Activated CD4-positive, alpha-beta T cell treated with anti-CD3 and anti-CD28 coated beads, Interleukin-2, amount 50 U/mL, for 4 hours (primary cell): ENCODE data around the gene KCNMB2.

Experiments
- DNase-seq, 2 experiments: peaks; one replicate each; pipeline ENCODE4 v3.0.0-alpha.2; 2020

KCNMB2 gene

DNA sequence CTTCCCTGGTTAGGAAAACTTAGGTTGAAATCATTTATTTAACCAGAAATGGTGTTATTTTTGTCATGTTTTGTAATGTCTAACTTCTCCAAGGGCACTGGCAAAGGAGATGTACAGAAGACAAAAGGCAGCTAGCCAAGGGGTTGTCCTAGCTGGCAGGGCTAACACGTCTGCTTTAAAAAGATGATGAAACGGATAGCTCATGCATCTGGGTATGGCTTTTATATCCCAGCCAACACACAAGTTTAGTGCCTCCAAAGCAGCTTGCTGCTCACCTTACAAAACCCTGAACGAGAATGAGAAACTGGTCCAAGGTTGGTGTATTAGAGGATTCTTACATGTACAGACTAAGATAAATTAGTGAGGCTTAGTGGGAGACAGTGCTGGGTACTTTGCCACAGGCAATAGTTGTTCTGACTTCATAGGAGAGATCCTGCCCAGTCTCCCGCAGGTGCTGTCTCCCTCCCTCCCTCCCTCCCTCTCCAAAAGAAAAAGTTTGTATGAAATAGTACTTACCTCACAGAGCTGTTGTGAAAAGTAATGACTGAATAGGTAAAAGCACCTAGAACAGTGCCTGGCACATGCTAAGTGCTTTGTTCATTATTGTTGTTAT lies 47.8 kb downstream of the KCNMB2 start:
- no peak for DNase-seq

DNA sequence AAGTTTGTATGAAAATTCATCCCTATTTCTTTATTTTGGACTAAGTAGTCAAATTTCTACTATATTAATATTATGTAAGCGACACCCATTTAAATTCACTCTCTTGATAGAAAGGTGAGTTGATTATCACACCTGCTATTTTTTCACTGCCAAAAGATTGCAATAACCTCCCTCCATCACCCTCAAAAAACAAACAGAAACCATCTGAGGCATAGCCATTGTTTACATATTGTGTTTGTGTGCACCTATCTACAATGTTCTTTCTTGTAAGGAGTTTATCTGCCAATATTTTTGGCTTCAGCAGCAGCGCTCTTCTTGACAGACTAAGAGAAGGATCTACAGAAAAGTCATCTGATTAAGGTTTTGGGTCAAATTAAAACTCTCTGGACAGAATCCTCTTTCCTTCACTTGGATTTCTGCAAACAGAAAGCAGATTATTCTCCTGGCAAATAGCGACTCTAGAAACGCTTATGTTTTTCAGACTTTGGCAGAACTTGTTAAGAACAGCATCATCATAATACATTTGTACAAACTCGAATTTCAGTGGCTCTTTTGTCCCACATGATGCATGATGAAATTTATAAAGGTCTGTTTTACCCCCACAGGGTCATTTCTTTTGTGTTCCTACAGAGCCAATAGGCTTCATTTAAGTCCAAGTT lies 48.6 kb downstream of the KCNMB2 start:
- DNase-seq: no peak

DNA sequence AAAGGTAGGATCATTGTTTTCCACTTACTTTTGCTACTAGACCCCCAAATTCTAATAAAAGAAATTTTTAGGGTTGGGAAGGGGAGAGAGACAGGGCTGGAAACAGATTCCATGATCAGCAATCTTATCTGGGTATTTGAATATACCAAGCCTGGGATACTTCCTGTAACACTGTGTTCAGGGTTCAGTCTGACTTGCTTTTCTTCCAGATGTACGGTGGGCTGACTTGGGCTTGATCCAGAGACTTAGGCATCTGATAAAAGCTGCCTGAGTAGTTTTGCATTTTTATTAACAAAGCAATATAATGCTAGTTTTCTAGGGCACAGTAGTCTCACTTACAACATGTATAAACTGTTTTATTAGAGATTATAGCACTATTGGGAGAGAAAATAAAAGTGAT lies 49.2 kb downstream of the KCNMB2 start:
- no peak for DNase-seq

DNA sequence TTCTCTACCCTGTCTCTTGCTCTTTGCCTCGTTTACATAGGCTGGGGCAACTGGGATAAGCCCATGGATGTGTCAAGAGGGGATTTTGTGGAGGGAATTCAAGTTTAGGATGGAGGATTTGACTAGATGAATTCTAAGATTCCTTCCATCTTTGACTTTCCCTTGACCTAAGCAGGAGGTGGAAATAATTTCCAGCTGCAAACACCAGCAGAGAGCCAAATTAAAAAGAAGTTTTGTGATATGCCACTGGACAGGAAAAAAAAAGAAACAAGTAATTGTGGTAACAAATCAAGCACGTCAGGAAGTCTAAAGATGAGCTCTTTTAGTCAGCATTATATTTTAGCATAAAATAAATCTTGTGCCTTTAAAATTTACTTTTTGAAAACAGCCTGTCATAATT lies 49.8 kb downstream of the KCNMB2 start:
- DNase-seq: no peak

DNA sequence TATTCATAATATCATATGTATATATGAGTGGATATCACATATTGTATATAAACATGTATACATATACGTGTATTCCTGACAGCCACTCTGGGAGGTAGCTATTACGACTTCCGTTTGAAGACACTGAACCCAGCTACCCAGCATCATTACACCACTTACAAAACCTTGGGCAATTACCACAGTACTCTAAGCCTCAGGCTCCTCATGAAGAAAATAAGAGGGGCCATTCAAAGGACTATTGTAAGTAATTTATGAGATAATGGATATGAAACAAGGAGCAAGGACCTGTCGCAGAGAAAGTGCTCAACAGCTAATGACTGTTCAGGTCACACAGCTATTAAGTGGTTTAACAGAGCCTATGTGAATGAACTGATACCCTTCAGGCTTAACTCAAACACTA lies 52.4 kb downstream of the KCNMB2 start:
- DNase-seq: no peak

DNA sequence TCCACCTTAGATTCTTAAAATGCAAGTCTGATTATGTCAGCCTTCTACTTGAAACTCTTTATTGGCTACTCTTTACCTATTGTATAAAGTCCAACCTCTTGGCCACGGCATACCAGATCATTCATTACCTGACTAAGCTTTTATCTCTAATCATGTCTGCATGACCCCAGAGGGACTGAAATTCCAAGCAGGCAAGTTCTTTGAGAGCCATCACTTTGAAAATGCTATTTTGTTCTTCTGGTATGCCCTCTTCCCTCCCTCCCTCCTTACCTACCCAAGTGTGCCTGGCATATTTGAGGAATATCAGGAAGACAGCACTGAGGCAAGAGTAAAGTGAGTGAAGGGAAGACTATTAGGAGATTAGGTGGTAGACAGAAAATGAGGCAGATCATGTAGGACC lies 57.5 kb downstream of the KCNMB2 start:
- DNase-seq: no peak

DNA sequence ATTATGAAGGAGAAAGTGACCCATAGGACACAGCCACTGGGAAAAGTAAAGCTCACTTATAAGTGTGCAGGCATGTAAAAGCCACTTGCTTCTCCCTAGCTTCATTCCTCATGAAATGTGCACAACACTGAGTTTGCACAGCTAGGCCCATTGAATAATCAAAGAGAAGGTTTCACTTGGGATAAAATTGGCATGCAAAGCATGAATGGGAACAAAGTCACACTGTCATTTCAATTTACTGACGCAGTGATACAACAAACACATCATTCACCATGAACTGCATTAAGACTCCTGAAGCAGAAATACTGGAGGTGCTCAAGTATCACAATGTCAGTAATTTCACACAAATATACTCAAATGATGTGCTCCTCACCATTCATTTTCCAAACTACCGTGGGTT lies 61.1 kb downstream of the KCNMB2 start:
- no peak for DNase-seq

DNA sequence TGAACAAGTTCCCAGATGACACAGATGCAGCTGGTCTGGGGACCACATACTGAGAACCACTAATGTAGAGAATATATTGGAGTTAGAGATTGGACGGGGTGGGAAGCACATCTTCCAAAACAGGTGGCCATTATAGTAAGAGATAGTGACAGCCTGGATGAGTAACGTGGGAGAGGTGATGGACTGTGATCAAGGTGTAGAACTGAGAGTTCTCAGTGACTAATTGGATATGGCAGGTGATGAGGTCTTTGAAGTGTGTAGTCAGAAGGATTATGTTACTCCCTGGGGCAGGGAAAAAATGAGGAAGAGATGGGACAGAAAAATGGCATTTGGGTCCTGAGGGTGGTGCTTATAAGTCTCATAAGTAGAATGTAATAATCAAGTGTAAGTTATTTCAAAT lies 66.6 kb downstream of the KCNMB2 start:
- DNase-seq: no peak

DNA sequence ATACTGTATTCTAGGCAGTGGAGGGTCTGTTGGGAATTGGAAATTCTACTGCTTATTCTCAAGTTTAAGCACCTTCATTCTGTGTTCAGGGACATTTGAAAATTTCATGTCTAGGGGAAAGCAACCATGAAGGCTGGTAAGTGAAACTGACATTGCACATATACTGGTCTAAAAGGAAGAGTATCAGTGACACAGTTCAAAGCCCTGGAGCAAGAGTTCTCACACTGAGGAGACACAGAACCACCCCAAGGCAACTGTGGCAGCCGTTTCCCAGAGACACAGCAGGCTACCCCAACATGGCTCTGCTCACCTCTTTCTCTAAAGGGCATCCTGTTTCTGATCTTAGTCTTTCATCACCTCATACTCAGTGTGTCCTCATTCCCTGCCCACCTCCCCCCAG lies 67.5 kb downstream of the KCNMB2 start:
- no peak for DNase-seq

DNA sequence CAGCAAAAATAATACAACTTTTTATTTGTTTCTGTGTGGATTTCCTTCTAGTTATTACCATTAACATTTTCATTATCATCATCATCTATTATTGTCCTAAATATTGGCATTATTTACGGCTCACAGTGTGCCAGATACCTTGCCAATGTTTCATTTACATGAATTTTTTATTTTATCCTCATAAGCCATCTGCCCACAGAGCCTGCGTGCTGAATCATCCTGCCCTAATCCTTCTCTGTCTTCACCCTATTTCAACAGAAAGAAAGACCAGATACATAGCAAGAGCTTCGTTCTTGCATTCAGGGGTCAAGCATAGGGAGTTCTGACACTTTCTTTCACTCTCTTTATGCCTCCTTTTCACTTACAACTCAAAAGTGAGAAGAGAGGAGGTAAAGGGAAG lies 82.0 kb downstream of the KCNMB2 start:
- DNase-seq: no peak

DNA sequence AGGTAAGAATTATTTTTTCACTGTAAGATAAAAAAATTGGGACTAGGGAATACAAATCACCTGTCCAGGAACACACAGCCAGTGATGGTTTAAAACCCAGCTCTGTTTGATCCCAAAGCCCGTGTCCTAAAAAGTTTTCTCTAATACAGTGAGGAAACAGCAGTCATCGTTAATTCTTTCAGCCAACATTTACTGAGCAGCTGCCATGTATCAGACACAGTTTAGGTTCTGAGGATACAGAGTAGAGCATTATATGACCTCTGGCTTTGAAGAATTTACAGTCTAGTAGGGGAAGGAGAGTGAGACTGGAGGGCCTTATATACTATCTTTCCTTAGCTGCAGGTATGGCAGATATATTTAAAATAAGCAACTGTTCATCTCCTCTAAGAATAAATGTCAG lies 82.7 kb downstream of the KCNMB2 start:
- no peak for DNase-seq

DNA sequence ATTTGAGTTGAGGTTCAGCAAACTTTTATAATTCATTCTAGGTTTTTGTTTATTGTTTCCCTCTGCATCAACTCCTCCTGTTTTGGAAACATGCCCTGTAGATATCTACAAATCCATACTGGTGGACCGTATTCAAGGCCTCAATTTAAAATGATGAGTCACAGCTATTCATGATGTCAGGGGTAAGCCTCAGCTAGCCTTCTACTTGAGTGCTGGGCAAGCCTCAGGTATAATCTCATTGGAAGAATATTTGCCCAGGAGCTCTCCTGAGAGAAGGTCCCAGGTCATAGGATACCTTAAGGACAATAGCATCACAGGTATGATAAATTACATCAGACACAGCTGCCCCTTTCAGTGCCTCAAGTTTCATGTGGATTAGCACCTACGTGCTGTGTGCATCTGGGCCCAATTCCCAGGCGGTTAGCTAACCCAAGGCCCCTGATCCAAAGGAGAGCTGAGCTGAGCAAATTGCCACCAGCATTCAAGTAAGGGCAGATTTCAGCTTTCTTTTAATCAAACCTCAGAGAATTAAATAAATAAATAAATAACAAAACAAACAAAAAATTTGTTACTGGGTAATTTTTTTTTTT lies 87.5 kb downstream of the KCNMB2 start:
- no peak for DNase-seq

DNA sequence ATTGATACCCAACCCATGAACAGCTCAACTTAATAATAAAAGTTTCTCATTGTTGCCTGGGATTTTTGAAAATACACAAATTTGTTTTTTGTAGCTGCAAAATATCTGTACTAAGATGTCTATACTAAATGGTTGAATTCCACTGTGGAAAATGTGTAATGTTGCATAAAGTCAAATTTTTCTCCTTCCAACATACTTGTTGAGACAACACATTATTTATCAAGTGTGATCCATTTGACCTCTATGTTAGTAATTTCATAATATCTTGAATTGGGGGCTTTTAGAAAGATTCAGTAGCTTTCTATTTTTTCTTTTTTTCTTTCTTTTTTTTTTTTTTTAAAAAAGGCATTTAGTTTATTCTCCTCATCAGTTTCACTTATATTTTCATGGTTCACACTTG lies 88.0 kb downstream of the KCNMB2 start:
- no peak for DNase-seq

DNA sequence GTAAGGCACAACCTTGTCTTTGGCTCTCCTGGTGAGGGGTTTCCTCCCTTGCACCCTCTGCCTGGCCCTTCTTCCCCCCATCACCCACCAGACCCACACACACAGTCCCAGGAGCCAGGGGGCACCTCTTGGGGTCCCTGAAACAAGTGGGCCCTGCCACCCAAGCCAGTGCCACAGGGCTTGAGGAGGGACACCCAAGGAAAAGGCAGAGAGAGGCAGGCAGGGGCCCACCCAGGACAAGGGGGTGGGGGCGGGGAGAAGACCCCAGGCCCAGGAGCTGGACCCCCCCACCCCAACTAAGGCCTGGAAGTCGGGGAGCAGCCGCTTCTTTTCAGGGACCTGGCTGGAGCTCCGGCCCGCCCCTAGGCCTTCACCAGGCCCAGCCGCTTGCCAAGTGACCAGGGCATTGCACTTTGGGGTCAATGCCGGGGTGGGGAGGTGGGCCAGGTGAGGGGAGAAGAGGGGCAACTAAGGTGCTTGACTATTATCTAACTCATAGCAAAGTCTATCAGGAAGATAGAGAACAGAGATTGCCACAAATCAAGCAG lies 88.9 kb downstream of the KCNMB2 start:
- no peak for DNase-seq

DNA sequence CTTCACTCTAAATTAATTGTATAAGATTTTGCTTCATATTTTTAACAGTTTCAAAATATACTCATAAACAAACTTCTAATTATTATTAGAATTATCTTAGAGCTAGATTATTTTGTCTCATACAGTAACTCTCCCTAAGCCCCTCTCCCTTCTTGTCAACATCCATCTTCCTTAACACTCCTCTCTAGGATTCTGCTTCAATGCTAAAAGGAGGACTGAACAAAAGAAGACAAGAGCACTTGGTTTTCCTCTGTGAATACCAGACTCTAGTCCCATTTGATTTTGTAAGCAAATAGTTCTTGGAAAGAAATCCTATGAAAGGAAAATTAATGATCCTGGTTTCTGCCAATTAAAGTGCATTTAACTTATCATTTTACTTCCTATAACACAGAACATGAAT lies 91.8 kb downstream of the KCNMB2 start:
- no peak for DNase-seq

DNA sequence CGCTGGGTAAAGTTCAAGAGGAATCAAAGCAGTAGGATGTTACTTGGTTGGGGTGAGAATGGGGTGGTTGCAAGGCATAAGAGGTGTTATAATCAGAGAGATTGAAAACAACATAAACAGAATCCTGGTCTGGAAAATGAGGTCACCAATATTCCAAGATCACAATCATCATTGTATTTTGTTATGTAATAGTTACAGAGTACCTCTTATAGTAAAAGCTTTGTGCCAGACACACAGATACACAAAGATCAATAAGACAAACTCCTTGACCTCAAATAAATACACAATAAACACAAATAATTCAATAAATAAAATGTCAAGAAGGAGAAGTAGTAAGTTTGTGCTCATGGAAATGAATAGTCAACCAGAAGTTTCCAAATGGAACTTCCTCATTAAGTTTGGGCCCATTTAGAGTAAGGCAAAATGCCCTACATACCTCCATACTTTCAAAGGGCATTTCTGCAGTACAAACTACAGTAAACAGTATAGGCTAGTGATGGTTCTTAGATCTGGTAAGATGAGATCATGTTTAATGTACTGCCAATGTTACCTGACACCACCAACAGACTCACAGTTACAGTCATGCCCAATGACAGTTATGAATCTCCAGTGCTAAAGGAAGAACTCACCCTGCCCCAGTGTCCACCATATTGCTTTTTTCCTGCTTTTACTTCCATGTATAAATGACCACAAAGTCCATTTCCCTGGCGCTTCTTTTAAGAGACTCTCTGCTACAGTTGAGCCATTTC lies 93.4 kb downstream of the KCNMB2 start:
- no peak for DNase-seq

DNA sequence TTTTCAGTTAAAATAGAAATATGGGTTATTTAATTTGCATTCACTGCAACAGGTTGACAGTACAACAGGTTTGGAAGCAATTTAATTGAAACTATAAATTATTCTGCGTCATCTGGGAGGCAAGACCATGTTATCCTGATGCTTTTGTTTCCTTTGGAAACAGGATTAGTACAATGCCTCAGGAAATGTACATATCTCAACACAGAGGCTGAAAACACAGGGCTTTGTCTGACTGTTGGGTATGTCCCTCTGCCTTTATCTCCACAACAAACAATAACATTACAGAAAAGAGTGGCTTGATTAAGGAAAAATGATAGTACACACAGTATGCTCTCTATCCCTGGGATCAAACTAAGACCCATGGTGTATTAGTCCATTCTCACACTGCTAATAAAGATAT lies 95.7 kb downstream of the KCNMB2 start:
- DNase-seq: no peak

DNA sequence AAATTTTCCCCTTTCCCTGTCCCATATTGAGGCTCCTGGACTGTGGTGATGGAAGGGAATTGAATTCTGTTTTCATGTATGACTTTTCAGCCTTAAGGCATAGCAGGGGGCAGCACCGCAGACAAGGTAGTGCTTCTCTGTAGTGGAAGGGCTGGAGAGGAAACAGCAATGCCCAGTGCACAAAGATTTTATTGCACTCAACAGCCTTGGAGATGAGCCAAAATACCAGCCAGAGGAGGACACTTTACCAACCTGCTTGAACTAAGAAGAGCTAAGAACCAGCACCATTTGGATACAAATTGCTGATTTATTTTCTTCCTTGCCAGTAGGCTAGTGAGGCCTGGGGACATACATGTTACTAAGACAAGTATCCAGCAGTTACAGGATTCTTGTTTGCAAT lies 98.7 kb downstream of the KCNMB2 start:
- DNase-seq: no peak

DNA sequence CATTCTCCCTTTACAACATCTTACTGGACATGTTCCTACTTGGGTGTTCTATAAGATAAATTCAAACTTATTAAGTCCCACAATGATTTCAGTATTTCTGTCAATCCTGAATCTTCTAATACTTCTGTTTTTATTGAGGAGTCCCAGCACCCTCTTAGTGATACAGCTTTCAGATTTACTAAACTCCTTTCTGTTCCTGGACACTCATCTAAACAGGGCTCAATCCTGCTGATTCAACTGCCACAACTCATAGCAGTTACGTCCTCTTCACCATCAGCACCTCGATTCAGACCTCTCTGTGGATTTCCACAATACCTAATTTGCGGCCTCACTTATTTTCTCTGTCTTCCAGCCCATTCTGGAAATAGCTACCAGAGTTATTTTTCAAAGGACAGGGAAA lies 101.6 kb downstream of the KCNMB2 start:
- no peak for DNase-seq

DNA sequence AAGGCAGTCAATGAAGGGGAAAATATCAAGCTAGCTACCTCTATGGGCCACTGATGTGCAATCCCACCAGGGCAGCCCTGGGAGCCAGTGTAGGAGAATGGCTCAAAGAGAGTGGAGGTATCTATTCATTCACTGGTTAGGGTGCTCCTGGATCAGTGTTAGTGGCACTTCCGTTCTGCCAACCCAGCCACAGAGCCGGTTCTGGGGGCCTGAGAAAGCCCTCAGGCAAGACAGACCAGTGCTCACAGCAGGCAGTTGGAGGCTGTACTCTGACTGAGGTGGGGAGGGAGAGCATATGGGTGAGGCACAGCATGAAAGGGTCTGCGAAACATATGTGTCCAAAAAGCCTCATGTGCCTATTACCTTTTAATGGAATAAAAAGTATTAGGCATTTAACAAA lies 109.3 kb downstream of the KCNMB2 start:
- no peak for DNase-seq

DNA sequence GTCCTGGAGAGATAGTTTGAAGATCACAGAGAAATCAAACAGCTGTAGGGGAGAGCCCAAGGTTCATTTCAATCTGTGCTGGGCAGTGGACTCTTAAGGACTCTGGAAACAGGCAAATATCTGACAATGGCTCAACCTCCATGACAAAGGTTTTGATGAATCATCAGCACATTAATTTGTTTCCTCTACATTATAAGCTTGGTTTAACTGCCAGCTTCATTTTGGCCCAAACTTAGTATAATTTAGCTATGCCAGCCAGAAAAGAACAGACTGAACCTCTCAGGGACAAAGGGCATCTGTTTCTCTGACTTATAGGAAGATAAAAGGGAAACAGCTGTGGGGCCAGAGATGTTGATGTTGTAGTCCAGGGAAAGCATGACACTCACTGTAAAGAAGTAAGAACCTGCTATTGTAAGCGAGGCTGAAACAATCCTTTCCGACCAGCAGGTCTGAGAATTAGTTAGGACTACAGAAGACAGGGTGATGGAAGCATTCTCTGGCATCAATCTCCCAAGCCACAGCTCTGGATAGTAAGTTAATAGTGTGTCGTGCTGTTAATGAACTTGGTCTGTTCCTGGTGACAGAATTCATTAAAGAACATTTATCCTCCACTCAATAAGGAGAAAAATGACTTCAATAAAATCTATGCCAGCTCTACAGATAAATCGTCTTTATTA lies 110.1 kb downstream of the KCNMB2 start:
- DNase-seq: no peak

DNA sequence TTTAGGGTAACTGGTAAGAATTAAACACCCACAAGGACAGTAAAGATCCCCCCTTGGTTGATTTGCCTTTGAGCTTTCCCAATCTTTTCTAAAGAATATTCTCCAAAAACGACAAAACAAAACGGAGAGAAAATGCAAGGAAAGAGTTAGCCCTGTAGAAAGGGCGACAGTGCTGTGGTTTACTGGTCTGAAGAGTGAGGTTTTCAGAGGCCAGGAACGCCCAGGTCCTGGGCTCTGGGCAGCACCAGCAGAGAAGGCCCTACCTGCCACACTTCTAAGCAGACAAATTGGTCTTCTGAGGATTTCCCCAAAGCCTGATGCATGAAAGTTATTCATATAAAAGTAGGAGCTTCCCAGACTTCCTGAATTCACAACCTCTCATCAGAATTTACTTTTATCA lies 119.3 kb downstream of the KCNMB2 start:
- no peak for DNase-seq

DNA sequence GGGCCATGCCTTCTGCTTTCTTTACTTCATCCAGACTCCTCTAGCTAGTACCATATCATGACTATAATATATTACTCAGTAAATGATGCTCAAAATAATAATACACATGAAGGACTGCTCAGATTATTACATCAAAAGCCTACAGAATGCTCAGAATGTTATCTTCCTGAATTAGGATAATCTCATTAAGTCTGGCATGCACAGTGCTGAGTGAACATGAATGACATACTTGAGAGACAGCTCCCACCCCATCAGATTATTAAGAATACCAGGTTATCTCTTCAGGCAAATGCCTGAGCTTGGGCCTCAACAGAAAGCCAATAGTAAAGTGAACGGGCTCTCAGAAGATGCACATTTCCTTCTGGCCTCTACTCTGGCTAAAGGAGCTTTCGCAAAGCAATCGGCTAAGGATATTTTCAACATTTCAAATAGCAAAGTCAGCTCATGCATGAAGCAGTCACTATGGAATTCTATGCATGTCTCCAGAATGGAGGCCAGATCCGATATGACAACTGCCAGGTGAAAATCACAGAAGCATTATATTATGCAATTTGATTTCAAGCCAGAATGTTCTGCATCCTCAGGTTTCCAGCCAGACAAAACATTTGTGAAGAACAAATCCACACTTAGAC lies 122.6 kb downstream of the KCNMB2 start:
- DNase-seq: no peak
